HepG2 (cell line): ENCODE measurements around the gene TBXAS1. TPM values are rescaled to one million over a fixed set of nuclear protein-coding genes. Genes with fewer than 3 reads are reported as not detected.

Experiments
- ATAC-seq: fragments of 200-7000 bp; cut with Tn5 transposase; 3 replicates; pipeline ENCODE4 v1.9.1; 2020; ENCODE audit warnings: mild to moderate bottlenecking, moderate library complexity
- BruUV-seq: library from RNA; stranded (reverse); fragments of 400-500 nt; replicated peaks from 2 replicates; lab custom pipeline; 2021; lab: Mats Ljungman, UMichigan
- CTCF ChIA-PET: fragments of 300-600 bp; formaldehyde crosslinking; extraction: SDS; loops from one replicate; lab custom pipeline; 2021; ENCODE audit warnings: low total read pairs, inconsistent platforms, low intra/inter-chr PET ratio; lab: Yijun Ruan, JAX
- POLR2A ChIA-PET: fragments of 350-600 bp; sonication (Branson Sonifier 250); formaldehyde crosslinking; loops from one replicate; lab custom pipeline; 2020; ENCODE audit warnings: antibody characterized with exemption, inconsistent platforms; lab: Yijun Ruan, JAX
- DNase-seq: peaks from one replicate; pipeline ENCODE4 v3.0.0-alpha.2; 2015; ENCODE audit warnings: low spot score
- FAIRE-seq: peaks from 3 replicates; lab custom pipeline; 2011; peaks lifted over from hg19 to GRCh38; lab: Jason Lieb, UNC
- H2AFZ ChIP-seq: one replicate; pipeline ENCODE4 v1.6.1; 2011; ENCODE audit warnings: low read length, inconsistent platforms
- H3K27ac ChIP-seq: fragments of 300-600 bp; 3 replicates; pipeline ENCODE4 v1.8.0; 2011; ENCODE audit warnings: mixed run types, mild to moderate bottlenecking, mixed read lengths, low read length, inconsistent platforms; ENCODE audit not compliant: insufficient read depth; ENCODE audit errors: extremely low read length
- H3K27me3 ChIP-seq, 2 experiments: fragments of 200-600 bp in 1 of 2; 2 replicates in 1 of 2; 3 replicates in 1 of 2; pipeline versions ENCODE4 v1.6.0 to v1.8.0; 2011; ENCODE audit warnings: low read length in 2 of 2, mild to moderate bottlenecking in 2 of 2, moderate library complexity in 2 of 2, inconsistent platforms in 1 of 2; ENCODE audit not compliant: insufficient read depth in 2 of 2, control insufficient read depth in 1 of 2
- H3K36me3 ChIP-seq, 2 experiments: fragments of 200-600 bp in 1 of 2; replicated peaks in 1 of 2; 2 replicates in 1 of 2; 3 replicates in 1 of 2; pipeline versions ENCODE4 v1.5.1 to v1.8.0; 2011; ENCODE audit warnings: low read length in 2 of 2, inconsistent platforms in 1 of 2; ENCODE audit not compliant: insufficient read depth in 2 of 2, control insufficient read depth in 1 of 2
- H3K4me1 ChIP-seq: 2 replicates; pipeline ENCODE4 v1.5.1; 2012; ENCODE audit warnings: low read length, inconsistent platforms; ENCODE audit not compliant: insufficient read depth
- H3K4me2 ChIP-seq: 2 replicates; pipeline ENCODE4 v1.6.0; 2011; ENCODE audit warnings: low read depth, low read length, inconsistent platforms
- H3K4me3 ChIP-seq, 3 experiments: fragments of 200-600 bp in 1 of 3; sonication (generic), shearing (Covaris generic) in 1 of 3; replicated peaks in 1 of 3; 2 replicates each; pipeline ENCODE4 v1.5.1; 2011 to 2016; ENCODE audit warnings: low read length in 3 of 3, inconsistent platforms in 2 of 3, low read depth in 2 of 3, mild to moderate bottlenecking in 2 of 3, control low read depth in 1 of 3, mixed read lengths in 1 of 3; ENCODE audit not compliant: insufficient read depth in 1 of 3
- H3K79me2 ChIP-seq: one replicate; pipeline ENCODE4 v1.6.1; 2011; ENCODE audit warnings: low read length, inconsistent platforms; ENCODE audit not compliant: insufficient read depth
- H3K9ac ChIP-seq: 2 replicates; pipeline ENCODE4 v1.6.0; 2011; ENCODE audit warnings: mild to moderate bottlenecking, low read depth, low read length, inconsistent platforms; ENCODE audit not compliant: insufficient read depth
- H3K9me3 ChIP-seq: 2 replicates; pipeline ENCODE4 v1.5.1; 2012; ENCODE audit warnings: mild to moderate bottlenecking, low read length
- H4K20me1 ChIP-seq: 2 replicates; pipeline ENCODE4 v1.6.0; 2011; ENCODE audit warnings: inconsistent platforms, mild to moderate bottlenecking, low read length, moderate library complexity; ENCODE audit not compliant: insufficient read depth
- ATF7 ChIP-seq, 2 experiments: fragments of 450-650 bp in 1 of 2; sonication (generic) in 1 of 2; formaldehyde crosslinking in 1 of 2; IDR thresholded peaks; 2 replicates each; pipeline versions ENCODE4 v1.4.0 to v1.6.1; 2016 to 2020; ENCODE audit warnings: antibody characterized with exemption in 1 of 2, mild to moderate bottlenecking in 1 of 2, missing genetic modification reagents in 1 of 2
- BRF2 ChIP-seq: sonication (generic); formaldehyde crosslinking; IDR thresholded peaks from 2 replicates; pipeline ENCODE4 v1.8.1; 2022; ENCODE audit warnings: mild to moderate bottlenecking, missing genetic modification reagents
- ETV5 ChIP-seq: IDR thresholded peaks from 2 replicates; pipeline ENCODE4 v1.6.1; 2018; ENCODE audit warnings: missing biosample characterization, missing genetic modification reagents, inconsistent platforms, borderline replicate concordance
- FIP1L1 ChIP-seq: fragments of 200-400 bp; formaldehyde crosslinking; IDR thresholded peaks from 2 replicates; pipeline ENCODE4 v1.6.1; 2018; ENCODE audit warnings: low read depth, mild to moderate bottlenecking, low read length, moderate library complexity, borderline replicate concordance; ENCODE audit not compliant: insufficient read depth
- HNRNPH1 ChIP-seq: fragments of 200-400 bp; formaldehyde crosslinking; optimal IDR thresholded peaks from 2 replicates; pipeline ENCODE3; 2017; ENCODE audit warnings: mild to moderate bottlenecking, low read depth, low read length
- JARID2 ChIP-seq: sonication (generic); formaldehyde crosslinking; IDR thresholded peaks from 2 replicates; pipeline ENCODE4 v1.8.1; 2023; ENCODE audit warnings: missing genetic modification reagents, inconsistent platforms; ENCODE audit not compliant: insufficient replicate concordance
- KLF15 ChIP-seq: sonication (generic); formaldehyde crosslinking; IDR thresholded peaks from 2 replicates; pipeline ENCODE4 v1.8.1; 2023; ENCODE audit warnings: borderline replicate concordance, mild to moderate bottlenecking, inconsistent platforms, missing genetic modification reagents, mixed read lengths
- MIER3 ChIP-seq: IDR thresholded peaks from 2 replicates; pipeline ENCODE4 v1.6.1; 2016; ENCODE audit warnings: missing compliant biosample characterization, borderline replicate concordance
- RAD21 ChIP-seq: fragments of 450-650 bp; formaldehyde crosslinking; IDR thresholded peaks from 2 replicates; pipeline ENCODE4 v1.5.0; 2020; ENCODE audit warnings: mild to moderate bottlenecking
- RFX3 ChIP-seq: IDR thresholded peaks from 2 replicates; pipeline ENCODE4 v1.6.1; 2016; ENCODE audit warnings: missing biosample characterization, missing genetic modification reagents
- ZFP1 ChIP-seq: IDR thresholded peaks from 2 replicates; pipeline ENCODE4 v1.6.1; 2016
- ZNF33B ChIP-seq: sonication (generic); formaldehyde crosslinking; IDR thresholded peaks from 2 replicates; pipeline ENCODE4 v1.5.1; 2020; ENCODE audit warnings: mild to moderate bottlenecking, missing genetic modification reagents
- WGBS: methylation state at CpG from one replicate; pipeline ENCODE4 v1.1.6; 2017; ENCODE audit warnings: low lambda C conversion rate; 5-methylcytosine and 5-hydroxymethylcytosine counted together
- in situ Hi-C: cut with HindIII; loops from 2 replicates; pipeline ENCODE4 v1.10.0; 2017; ENCODE audit warnings: low pct_unique_long_range_greater_than_20kb; ENCODE audit not compliant: extremely low pct_ligation_motif_present
- intact Hi-C: fragments of 100-400 bp; cut with micrococcal nuclease; formaldehyde crosslinking; loops from one replicate; pipeline ENCODE4 v1.10.0; 2022; ENCODE audit not compliant: unreplicated experiment
- polyA plus RNA-seq, 8 experiments: library from polyadenylated mRNA; depleted of rRNA in 3 of 8; stranded (reverse) in 7 of 8; unstranded in 1 of 8; fragments of >200 nt; fragmentation: Illumina TruSeq in 4 of 8; extraction: Trizol in 4 of 8; gene quantifications; 2 replicates each; pipeline versions ENCODE4 v1.2.1 to v1.2.3, GENCODE V29; 2011 to 2016; ENCODE audit warnings: low read depth in 4 of 8, missing spikeins in 1 of 8, mixed read lengths in 1 of 8; ENCODE audit not compliant: insufficient read depth in 1 of 8
- total RNA-seq, 5 experiments: library from RNA; depleted of rRNA; stranded (reverse); fragments of >200 nt; fragmentation: Illumina TruSeq; extraction: Trizol; gene quantifications; 2 replicates each; pipeline ENCODE4 v1.2.3, GENCODE V29; 2016; ENCODE audit warnings: low read depth in 1 of 5

The TBXAS1 gene
- total and polyA plus RNA-seq, 2 of the 13 experiments (the other 11 are each of a cell fraction or from before 2014, with no cell fraction given), result 4.0 to 4.9 TPM

- H4K20me1 ChIP-seq, result no peaks in the 10 kb centered on the region
- DNase-seq, result no peak
- intact Hi-C loops, result no loop called here
- in situ Hi-C loops, result no loop called here
- no peak overlapping the region for H3K9ac ChIP-seq
- TF ChIP-seq RFX3 (no peak), MIER3 (CRISPR knock-in tag) (no peak), BRF2 (CRISPR knock-in tag) (no peak), RAD21 (CRISPR knock-in tag) (no peak), KLF15 (CRISPR knock-in tag) (no peak), ETV5 (CRISPR knock-in tag) (no peak), ZFP1 (CRISPR knock-in tag) (peak; percentile 90; the same call in 1 of the 2 replicates), HNRNPH1 (no peak)
- peaks cover 0 to 5% of the 10 kb centered on the region in 2 experiments; a peak in 1 of 5 replicates for H3K27me3 ChIP-seq
- no peak overlapping the region for H2AFZ ChIP-seq
- no peak overlapping the region for H3K4me3 ChIP-seq
- H3K27ac ChIP-seq, result no peak overlapping the region
- no peak overlapping the region for H3K4me2 ChIP-seq
- WGBS, result 25% methylated on average over 2 of the region's 2 CpGs
- peaks cover 28% of the 10 kb centered on the region for H3K4me1 ChIP-seq
- ChIA-PET CTCF (no interaction called here), POLR2A (no interaction called here)
- no peak for FAIRE-seq
- H3K9me3 ChIP-seq, result peaks cover 15% of the 10 kb centered on the region
- H3K36me3 ChIP-seq, result no peaks in the 10 kb centered on the region
- BruUV-seq, result no TSS peak
- no peaks in the 10 kb centered on the region for H3K79me2 ChIP-seq
- no peak for ATAC-seq
These were observed 238.0 kb downstream of the TBXAS1 start for GRCh38 chr7:140067052-140067451.

GRCh38 chr7:140068033-140068432 lies 239.0 kb downstream of the TBXAS1 start:
- intact Hi-C loops (no loop called here), in situ Hi-C loops (no loop called here)
- Histone ChIP-seq H3K4me1 (peaks cover 24% of the 10 kb centered on the region), H3K79me2 (no peaks in the 10 kb centered on the region), H3K36me3 (no peaks in the 10 kb centered on the region), H3K27me3 (peaks cover 0 to 5% of the 10 kb centered on the region in 2 experiments; a peak in 1 of 5 replicates), H3K9ac (no peak overlapping the region), H3K9me3 (peaks cover 15% of the 10 kb centered on the region), H3K4me2 (no peak overlapping the region), H3K4me3 (no peak overlapping the region), H2AFZ (no peak overlapping the region), H3K27ac (no peak overlapping the region), H4K20me1 (no peaks in the 10 kb centered on the region)
- BruUV-seq, result no TSS peak
- TF ChIP-seq JARID2 (CRISPR knock-in tag) (no peak), ZNF33B (CRISPR knock-in tag) (no peak), ATF7 (IDR thresholded peaks at IDR 0.05) (no peak), ATF7 (CRISPR knock-in tag; IDR thresholded peaks at IDR 0.05) (no peak), FIP1L1 (no peak)
- FAIRE-seq (no peak), DNase-seq (no peak), ATAC-seq (no peak)
- WGBS, result 66% methylated on average over 2 of the region's 2 CpGs
- POLR2A ChIA-PET, result no interaction called here
- CTCF ChIA-PET, result no interaction called here
